Measurements from ENCODE around the gene VSTM4.

GRCh38 chr10:49028639-49029038, 86.7 kb downstream of the VSTM4 start:
- TF ChIP-seq CTCF (IDR thresholded peaks at IDR 0.05) (no peak), POLR2A (IDR thresholded peaks at IDR 0.05) (no peak)

Measured in testis (tissue), 2 donors.